GM19240 (cell line): ENCODE results near the gene CALCA.

Experiments used
- DNase-seq: peaks from one replicate; pipeline ENCODE4 v3.0.0; 2011; ENCODE audit warnings: low spot score; ENCODE audit not compliant: insufficient read length

The CALCA gene

GRCh38 chr11:14949437-14950147 lies 22.6 kb downstream of the CALCA start:
- no peak for DNase-seq

DNA sequence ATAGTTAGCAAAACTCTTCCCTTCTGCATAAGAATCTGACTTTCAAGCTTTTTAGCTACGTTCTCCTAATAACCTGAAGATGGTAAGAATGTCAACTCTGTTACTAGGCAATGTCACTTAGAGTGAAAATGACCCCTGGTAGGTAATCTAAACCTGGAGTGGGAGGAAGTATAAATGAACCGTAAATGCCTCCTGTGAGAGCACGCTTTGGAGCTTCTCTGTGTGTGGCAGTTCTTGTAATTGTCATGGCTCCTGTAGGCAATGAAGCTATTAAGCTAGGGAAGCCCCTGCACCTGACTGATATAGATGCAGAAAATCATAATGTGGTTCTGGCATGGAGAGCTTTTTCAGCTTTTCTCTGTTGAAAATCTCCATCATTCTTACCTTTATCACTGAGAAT lies 29.4 kb downstream of the CALCA start:
- no peak for DNase-seq

DNA sequence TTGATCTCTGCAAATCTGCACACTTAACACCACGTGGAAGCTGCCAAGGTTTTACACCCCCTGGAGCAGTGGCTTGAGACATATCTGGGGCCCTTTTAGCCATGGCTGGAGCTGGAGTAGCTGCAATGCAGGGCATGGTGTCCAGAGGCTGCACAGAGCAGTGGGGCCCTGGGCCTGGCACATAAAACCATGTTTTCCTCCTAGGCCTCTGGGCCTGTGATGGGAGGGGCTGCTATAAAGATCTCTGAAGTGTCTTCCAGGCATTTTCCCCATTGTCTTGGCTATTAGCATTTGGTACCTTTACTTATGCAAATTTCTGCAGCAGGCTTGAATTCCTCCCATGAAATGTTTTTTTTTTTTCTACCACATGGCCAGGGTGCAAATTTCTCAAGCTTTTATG lies 33.2 kb downstream of the CALCA start:
- no peak for DNase-seq

GRCh38 chr11:14934641-14935351 lies 37.4 kb downstream of the CALCA start:
- no peak for DNase-seq

GRCh38 chr11:14932447-14932846 lies 39.7 kb downstream of the CALCA start:
- DNase-seq: no peak

DNA sequence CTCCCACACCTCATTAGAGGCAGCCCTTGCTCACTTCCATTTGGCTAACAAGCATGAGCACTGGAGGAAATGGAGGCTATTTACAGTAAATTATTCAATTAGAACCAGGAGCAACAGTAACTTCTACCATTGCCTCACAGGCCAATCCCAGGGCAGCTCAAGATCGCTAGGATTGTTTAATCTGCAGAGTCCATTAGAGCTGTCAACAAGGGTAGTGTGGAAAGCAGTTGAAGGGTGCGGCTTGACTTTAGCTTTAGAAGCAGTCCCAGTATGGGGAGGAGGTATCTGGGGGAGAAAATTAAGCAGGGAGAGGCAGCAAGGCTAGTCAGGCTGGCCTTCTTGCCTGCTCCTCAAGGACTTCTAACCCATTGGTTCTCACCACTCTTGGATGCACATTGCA lies 41.8 kb downstream of the CALCA start:
- no peak for DNase-seq

- DNase-seq: no peak
Observed at GRCh38 chr11:14927146-14927545, 45.0 kb downstream of the CALCA start.

- DNase-seq: no peak
Observed at GRCh38 chr11:14924318-14924717, 47.8 kb downstream of the CALCA start.
